Subcutaneous adipose tissue (tissue), 4 donors: ENCODE measurements around the gene DDX21. TPM values are rescaled to one million over a fixed set of nuclear protein-coding genes. Genes with fewer than 3 reads are reported as not detected.

ENCODE experiments used
- CTCF ChIP-seq: fragments of 450-650 bp; IDR thresholded peaks from one replicate; pipeline ENCODE4 v1.5.1; 2016; ENCODE audit warnings: low read depth, mild to moderate bottlenecking, control low read depth, antibody characterized with exemption, moderate library complexity
- total RNA-seq, 4 donors: library from RNA; depleted of rRNA; stranded (reverse); fragments of >200 nt; gene quantifications; one replicate each; pipeline ENCODE4 v1.1.0, GENCODE V29; 2016

The DDX21 gene
- total RNA-seq, 4 donors from 2014 or later, result 31.1 to 110 (median 45.1) TPM

- TF ChIP-seq CTCF, result no peak
These were observed 25.1 kb downstream of the DDX21 start for GRCh38 chr10:68981074-68981473.

DNA sequence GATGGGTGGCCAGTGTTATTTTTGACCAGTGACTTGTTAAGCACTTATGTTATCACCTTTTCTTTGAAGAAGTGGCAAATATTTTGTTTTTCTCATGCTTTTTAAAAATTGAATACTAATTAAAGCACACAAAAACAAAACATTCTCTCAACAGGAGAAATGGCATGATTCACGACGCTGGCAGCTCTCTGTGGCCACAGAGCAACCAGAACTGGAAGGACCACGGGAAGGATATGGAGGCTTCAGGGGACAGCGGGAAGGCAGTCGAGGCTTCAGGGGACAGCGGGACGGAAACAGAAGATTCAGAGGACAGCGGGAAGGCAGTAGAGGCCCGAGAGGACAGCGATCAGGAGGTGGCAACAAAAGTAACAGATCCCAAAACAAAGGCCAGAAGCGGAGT lies 26.4 kb downstream of the DDX21 start:
- TF ChIP-seq CTCF, result no peak

- no peak for TF ChIP-seq CTCF
These were observed 31.6 kb downstream of the DDX21 start for GRCh38 chr10:68987611-68988010.

- no peak for TF ChIP-seq CTCF
These were observed 32.8 kb downstream of the DDX21 start, which contains the start of gene KIFBP for GRCh38 chr10:68988530-68989316. Gene KIFBP, plus strand, starts transcription at chr10:68988803. Its CDS starts 30 bp downstream, at chr10:68988833.

GRCh38 chr10:68989317-68989990 lies 33.5 kb downstream of the DDX21 start:
- no peak for TF ChIP-seq CTCF

- no peak for TF ChIP-seq CTCF
These were observed 36.9 kb downstream of the DDX21 start for GRCh38 chr10:68992636-68993440.

DNA sequence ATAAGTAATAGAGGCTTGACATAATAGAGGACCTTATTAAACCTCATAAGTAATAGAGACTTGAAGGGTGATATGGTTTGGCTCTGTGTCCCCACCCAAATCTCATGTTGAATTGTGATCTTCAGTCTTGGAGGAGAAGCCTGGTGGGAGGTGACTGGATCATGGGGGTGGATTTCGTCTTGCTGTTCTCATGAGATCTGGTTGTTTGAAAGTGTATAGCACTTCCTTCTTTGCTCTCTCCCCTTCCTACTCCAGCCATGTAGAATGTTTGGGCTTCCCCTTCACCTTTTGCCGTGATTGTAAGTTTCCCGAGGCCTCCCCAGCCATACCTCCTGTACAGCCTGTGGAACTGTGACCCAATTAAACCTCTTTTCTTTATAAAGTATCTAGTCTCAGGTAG lies 41.2 kb downstream of the DDX21 start:
- no peak for TF ChIP-seq CTCF
